GM19099 (cell line): Measurements from ENCODE around the gene SETBP1.

Experiments
- POLR2A ChIP-seq: IDR thresholded peaks from 3 replicates; pipeline ENCODE4 v1.6.1; 2011; ENCODE audit warnings: low read depth; ENCODE audit not compliant: insufficient read length; ENCODE audit errors: extremely low read depth

The SETBP1 gene

DNA sequence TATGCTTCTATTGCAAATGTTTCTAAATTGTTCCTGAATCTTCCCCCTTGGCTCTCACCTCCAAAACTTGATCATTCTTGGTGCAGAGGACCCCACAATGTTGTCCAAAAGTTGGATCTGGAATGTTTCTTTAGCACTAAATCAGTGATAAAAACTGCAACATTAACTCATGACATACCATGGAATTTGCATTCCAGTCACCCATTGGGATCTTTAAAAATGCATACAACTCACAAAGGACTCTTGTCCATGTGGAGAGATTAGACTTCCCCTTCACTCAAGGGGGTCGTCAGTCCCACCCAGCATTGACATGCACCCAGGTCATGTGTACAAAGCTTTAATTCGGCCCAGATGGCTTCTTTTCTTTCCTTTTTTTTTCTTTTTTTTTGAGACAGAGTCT lies 169.3 kb downstream of the SETBP1 start:
- no peak for TF ChIP-seq POLR2A

GRCh38 chr18:44851856-44852621 lies 171.4 kb downstream of the SETBP1 start:
- TF ChIP-seq POLR2A = no peak

DNA sequence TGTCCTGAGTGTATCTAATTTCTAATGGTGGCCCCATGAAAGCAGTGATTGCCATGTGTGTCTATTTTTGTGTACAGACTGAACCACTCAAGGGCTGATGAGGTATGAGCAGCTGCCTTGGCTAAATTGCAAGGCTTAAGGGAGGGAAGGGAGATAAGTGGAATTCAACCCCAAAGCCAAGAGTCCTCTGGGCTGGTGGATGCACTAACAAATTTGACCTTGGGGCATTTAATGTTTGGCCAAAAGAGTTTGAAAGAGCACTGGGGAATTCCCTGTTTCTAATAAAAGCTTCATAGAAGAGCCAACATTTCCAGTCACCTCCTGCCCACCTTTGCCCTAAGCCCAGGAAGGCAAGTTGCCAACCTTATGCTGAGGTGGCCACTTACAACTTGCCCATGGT lies 172.1 kb downstream of the SETBP1 start:
- no peak for TF ChIP-seq POLR2A

DNA sequence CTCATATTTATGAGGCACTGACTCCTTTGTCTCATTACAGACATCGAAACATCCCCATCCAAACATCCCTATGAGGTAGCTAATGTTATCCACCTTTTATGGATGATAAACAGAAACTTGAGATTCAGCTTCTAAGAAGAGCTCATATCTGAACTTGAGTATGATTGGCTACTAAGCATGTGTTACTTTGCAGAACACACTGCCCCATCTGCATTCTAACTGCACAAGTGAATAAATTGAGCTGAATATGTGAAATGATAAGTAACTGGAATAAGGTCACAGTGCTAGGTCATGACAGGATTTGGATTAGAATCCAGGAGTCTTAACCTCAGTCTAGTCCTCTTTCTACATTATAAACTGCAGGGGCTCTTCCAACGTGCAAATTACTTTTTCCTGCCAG lies 172.7 kb downstream of the SETBP1 start:
- TF ChIP-seq POLR2A = no peak

GRCh38 chr18:44855681-44856080 lies 175.0 kb downstream of the SETBP1 start:
- no peak for TF ChIP-seq POLR2A

DNA sequence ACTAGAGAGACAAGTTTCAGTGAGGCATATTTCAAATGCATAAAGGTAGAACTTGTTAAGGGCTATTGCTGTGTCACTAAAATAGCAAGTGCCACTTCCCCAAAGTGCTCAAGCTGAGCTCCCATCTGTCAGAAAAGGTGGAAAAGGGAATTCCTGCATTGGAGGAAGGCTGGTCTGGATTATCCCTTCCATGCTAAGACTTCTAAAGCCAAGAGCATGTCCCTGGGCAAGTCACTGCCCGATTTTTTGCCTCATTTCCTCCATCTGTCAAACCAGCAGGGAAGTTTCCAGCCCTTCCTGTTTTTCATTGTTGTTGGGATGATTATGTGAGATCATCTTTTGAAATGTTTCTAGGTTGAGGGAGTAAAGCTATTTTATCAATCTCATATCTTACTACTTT lies 175.5 kb downstream of the SETBP1 start:
- TF ChIP-seq POLR2A = no peak

DNA sequence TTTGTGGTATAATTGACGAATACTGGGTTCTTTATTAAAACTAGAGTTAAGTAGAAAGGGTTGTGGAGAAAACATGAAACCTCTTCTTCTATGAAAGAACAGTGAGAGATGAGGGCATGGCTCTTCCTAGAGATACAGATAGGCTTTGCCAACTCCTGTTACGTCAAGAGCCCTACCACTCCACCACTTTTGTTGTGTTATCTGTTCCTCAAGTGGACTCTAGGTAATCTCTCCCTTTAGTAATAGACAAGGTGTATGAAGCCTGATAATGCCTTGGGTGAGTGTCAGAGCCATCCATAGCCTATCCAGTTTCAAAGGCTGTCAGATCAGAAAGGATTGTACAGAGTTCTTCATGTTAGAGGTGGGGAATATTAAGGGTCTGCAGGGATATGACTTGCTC lies 176.4 kb downstream of the SETBP1 start:
- TF ChIP-seq POLR2A = no peak

DNA sequence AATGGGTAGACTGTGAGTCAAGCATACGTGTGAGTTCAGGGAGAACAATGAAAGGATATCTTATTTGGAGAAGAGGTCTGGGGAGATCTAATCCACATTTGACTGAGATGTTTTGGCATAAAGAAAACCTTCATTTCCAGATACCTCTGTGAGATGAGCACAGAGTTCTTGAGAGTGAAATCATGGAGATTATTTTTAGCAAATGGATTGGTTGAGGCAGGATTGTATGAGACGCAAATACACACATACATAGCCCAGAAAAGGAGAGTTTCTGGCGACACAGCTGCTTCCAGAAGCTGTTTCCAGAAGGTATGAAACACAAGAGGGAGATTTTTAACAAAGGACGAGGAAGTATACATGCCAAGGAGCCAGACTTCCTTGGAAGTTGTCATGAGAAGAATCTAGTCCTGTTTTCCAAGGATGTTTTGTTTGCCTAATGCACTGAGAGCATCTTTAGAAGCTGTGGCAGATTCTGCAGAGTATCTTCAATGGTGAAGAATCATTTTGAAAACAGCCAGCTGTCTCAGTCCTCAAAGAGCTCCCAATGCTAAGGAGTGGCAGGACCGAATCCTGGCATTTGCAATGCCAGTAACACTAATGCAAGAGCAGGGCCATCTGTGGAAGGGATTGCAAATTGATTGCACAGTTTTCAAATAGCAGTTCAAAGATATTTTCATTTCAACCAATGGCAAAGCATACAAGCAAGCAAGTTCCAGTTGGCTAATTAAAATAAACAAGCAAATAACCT lies 177.2 kb downstream of the SETBP1 start:
- no peak for TF ChIP-seq POLR2A

DNA sequence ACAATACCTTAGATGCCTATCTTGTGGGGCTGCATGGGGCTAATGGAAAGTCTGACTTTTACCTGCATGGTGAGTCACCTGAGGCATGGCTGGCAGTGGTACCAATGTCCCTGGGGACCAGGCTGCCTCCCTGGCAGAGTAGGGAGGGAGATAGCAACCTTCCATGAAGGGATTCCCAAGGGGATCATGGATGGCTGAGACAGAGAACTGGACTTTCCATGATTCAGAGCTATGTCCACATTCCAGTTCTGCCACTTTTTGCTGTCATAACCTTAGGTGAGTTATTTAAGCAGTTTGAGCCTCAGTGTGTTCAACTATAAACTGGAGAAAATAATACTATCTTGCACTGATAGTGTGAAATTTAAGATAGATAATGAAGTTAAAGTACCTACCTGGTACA lies 178.6 kb downstream of the SETBP1 start:
- no peak for TF ChIP-seq POLR2A

DNA sequence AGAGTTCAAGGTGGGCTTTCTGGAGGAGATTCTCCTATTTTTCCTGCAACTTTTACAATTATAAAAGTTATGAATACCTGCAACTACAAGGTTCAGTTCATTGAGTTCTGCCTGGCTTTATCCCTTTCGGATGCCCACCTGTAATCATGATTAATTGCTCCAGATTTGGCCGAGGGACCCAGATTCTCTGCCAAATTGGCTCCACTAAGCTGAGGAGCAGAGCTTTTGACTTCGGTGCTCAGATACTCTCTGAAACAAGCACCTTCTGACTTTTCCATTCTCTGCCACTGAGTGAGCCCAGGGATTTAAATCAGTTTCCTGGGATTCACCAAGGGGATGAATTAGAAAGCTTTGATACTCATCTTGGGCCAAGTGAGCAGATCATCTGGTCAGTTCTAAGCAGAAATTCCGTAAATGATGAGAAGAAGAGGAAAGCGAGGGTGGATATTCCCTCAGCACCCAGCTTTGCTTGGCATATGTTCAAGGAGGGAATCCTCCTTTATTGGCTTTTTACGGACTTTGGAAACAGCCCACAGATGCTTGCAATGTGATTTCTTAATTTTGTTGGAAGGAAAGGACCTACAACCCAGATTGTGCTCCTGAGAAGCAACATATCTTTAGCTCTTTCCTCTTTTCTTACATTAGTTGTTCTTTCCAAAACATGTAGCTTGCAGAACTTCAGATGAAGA lies 179.2 kb downstream of the SETBP1 start:
- TF ChIP-seq POLR2A = no peak

DNA sequence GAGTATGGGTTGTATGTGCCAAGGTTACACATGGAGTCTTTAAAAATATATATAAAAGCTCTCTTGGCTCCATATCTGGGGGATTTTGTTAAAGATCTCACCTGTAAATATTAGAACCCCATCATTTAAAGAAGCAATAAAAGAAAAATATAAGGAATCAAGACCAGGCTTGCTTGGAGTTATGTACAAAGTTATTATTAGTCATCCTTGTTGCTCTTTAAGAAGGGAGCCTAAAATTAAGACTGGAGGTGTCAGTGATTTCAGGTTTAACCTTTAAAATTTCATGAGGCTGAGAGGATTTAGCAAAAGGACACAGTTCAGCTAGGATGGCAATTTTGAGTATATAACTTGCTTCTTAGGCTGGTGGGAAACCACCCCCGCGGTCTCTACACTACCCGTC lies 181.4 kb downstream of the SETBP1 start:
- no peak for TF ChIP-seq POLR2A

DNA sequence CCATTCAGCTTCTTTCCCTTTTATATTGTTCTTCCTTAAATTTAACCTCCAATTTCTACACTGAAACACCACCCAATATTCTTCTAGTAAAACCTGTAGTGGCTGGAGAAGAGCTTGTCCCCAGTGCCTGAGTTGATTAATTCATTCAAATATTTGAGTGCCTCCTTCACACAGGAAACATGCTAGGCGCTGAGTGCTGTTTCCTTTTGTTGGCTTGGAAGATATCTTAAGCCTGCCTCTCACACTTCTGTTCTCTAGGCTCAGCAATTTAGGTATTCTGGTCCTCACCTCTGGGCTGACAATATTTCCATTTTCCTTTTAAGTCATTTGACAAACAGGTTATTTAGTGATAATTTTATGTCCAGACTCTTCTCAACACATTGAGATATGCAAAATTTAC lies 185.4 kb downstream of the SETBP1 start:
- no peak for TF ChIP-seq POLR2A

DNA sequence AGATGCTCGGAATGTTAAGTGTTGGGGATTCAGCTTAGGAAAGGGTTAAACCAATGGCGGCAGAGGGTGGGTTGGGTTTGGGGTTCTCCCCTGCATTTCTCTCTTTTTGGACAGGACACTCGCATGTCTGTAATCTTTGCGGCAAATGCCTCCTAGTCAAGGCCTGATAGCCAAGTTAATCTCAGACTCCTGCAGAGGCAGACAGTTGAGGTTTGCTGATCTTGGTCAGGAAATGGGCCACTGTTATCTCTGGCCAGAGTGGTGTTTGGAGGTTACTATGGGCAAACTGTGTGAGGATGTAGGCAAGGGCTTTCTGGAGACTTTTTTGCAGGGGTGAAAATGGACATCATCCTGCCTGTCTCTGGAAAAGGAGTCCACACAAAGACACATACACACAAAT lies 188.8 kb downstream of the SETBP1 start:
- TF ChIP-seq POLR2A = no peak

- TF ChIP-seq POLR2A = no peak
Observed at GRCh38 chr18:44870631-44871502, 190.2 kb downstream of the SETBP1 start.

GRCh38 chr18:44871771-44872170 lies 191.1 kb downstream of the SETBP1 start:
- no peak for TF ChIP-seq POLR2A
